EH (cell line): ENCODE measurements around the gene CYP39A1.

ENCODE experiments used
- DNase-seq: peaks from one replicate; pipeline ENCODE4 v3.0.0-alpha.2; 2015; ENCODE audit warnings: low read depth

Gene CYP39A1

DNA sequence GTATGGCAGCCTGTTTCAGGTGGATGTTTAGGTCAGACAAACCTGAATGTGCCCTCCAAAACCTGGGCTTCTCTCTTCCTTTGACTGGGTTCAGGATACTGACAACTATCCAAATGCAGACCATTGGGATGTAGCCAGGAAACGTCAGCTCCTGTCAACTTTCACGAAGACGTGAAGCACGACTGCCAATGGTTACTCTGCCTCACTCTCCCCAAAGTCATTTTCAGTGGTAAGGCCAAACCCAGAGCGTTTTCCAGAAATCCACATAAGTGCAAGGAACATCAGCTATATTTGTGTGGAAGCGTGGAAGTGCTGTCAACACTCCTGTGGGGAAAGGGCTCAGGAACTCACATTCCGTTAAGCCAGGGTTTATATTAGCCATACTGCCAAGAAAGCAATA is 141.3 kb downstream of the CYP39A1 start:
- DNase-seq = no peak

- peak; percentile 19 for DNase-seq
Measured at GRCh38 chr6:46510651-46511050, 142.0 kb downstream of the CYP39A1 start.

DNA sequence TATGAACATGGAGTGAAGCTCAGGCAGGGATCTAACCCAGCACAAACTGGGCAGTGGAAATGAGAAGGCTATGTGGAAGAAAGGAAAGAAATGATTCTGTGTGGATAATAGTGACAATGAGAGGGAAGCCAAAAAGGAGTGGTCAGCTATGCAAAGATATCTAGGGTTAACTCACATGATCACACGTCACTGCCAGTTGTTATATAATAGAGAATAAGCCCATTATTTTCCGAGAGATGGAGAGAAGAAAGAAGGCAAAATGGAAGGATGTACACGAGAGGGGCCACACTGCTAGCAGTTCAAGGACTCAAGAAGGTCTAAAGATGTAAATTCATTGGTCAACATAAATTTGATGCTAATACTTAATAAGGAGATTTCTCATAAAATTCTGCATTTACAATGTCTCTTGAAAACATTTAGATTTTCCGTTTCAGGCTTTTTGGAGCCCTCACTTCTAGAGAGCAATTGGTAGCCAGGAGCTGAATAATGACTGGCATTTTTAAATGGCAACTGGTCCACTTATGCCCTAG is 142.6 kb downstream of the CYP39A1 start:
- no peak for DNase-seq

DNA sequence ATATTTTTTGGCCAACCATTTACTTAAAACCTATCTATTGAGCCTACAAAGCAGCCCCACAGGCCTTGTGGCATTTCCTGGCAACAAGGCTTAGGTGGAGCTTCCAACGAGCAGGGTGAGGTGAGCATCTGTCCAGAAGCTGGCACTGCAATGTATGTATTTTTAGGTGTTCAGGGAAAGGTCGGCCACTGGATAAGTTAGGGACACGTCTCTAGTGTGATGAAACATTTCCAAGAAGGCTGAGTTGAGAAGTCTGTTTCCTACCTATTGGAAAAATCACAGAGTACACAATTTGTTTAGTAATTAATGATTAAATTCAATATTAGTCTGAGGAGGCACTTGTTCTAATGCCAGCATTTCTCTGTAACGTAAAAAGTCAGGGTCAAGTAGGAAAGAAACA is 143.6 kb downstream of the CYP39A1 start:
- DNase-seq = no peak

GRCh38 chr6:46507426-46507825 is 145.2 kb downstream of the CYP39A1 start:
- DNase-seq = no peak

- no peak for DNase-seq
Measured at GRCh38 chr6:46505693-46506512, 146.7 kb downstream of the CYP39A1 start.

DNA sequence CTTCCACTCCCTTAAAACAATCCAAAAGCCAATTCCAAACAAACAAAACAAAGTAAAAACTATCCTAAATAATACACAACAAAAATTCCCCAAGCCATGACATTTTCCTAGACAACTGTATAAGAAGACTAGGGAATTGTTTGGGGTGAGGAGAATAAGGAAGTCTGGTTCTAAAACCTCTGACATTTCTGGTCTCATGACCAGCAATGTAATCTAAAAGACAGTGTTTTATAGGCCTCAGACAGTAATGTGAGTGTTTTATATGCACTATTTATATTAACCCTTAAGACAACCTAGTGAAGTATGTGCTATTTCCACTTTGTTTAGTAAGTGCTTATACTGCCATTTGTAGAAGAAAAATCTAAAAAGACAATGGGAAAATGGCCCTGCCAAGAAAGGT is 148.4 kb downstream of the CYP39A1 start:
- no peak for DNase-seq

DNA sequence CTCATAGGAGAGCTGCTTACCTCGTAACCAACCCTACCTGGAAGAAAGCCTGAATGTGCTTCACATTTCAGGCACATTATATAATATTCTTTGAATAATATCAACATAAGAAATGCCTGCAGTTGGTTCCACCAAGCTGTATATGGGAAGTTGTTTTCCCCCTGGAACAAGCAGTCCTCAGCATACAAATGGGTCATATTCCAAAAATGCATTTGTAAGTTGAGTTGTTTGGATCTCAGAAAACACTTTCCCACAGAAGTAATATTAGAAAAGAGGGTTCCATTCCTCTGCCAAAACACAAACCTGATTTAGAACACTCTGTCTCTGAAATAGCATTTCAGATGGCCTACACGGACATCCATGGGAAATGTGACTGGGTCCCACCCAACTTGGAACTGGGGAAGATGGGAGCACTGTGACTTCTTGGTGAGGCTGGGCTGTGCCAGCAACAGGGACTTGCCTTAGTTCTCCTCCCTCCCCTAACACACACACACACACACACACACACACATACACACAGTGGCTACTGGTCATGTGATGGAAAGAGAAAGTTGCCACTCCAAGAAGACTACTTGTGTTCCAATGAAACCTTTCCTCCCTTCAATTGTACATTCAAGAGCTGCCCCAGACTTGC is 150.0 kb downstream of the CYP39A1 start:
- no peak for DNase-seq

GRCh38 chr6:46501136-46502089 is 151.2 kb downstream of the CYP39A1 start:
- no peak for DNase-seq

DNA sequence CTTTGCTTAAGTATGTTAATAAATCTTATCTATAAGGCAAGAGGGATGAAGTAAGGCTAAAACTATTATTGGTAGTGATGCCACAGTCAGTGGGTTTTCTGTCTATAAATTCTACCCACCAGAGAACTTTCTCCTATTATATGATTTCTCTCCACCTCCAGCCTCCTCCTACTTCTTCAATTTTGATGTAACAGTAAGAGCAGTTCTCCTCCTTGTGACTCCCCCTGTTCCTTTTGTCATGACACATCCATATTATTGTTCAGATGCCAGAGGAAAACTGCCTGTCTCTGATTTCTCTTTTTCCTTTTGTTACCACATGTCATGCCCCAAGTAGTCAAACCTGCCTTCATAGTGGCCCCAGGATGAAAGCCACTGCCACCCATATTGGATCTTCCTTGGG is 152.2 kb downstream of the CYP39A1 start:
- DNase-seq = no peak
